MG63 (cell line): ENCODE results near the gene SLC6A11. TPM values are rescaled to one million over a fixed set of nuclear protein-coding genes. Genes with fewer than 3 reads are reported as not detected.
A peak's percentile ranks its signal among the peaks of the same experiment; 100 is the strongest.

Source experiments
- DNase-seq: peaks from one replicate; pipeline ENCODE4 v3.0.0-alpha.2; 2020
- H3K27me3 ChIP-seq: fragments of 250-450 bp; sonication (Bioruptor Pico); 2 replicates; pipeline ENCODE4 v1.5.1; 2020; ENCODE audit warnings: mild to moderate bottlenecking, moderate library complexity
- H3K36me3 ChIP-seq: fragments of 250-450 bp; sonication (Bioruptor Pico); 2 replicates; pipeline ENCODE4 v1.5.1; 2020; ENCODE audit warnings: mild to moderate bottlenecking, moderate library complexity
- H3K4me3 ChIP-seq: fragments of 250-450 bp; sonication (Bioruptor Pico); 2 replicates; pipeline ENCODE4 v1.5.1; 2020; ENCODE audit warnings: mild to moderate bottlenecking, moderate library complexity
- H3K9me3 ChIP-seq: fragments of 250-450 bp; sonication (Bioruptor Pico); 2 replicates; pipeline ENCODE4 v1.5.1; 2020; ENCODE audit warnings: mild to moderate bottlenecking, moderate library complexity
- total RNA-seq: library from RNA; depleted of rRNA; stranded (reverse); fragments of >200 nt; shearing (Covaris generic); gene quantifications from 2 replicates; pipeline ENCODE4 v1.2.3, GENCODE V29; 2014; ENCODE audit warnings: low replicate concordance

SLC6A11 gene
- total RNA-seq, 1 experiment from 2014 or later: 0.95 TPM

DNA sequence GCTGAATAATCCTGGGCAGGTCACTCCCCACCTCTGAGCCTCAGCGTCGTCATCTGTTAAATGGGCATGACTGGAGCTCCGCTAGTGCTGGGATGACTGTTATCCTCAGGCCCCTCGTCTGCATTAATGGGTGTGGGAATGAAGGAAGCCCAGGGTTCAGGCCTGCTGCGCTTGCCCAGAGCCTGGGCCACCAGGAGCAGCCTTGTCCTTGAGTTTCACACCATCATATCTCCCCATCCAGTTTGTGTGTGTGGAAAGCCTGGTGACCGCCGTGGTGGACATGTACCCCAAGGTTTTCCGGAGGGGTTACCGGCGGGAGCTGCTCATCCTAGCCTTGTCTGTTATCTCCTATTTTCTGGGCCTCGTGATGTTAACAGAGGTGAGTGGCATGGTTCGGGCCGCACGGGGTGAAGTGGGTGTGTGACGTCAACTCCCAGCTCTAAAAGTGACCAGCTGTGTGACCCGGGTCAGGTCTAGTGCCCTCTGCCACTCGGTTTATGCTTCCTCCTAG, 113.0 kb downstream of the SLC6A11 start:
- Histone ChIP-seq H3K9me3 (no peaks in the 10 kb centered on the region), H3K27me3 (no peaks in the 10 kb centered on the region), H3K36me3 (no peaks in the 10 kb centered on the region), H3K4me3 (no peak overlapping the region)
- no peak for DNase-seq

- Histone ChIP-seq H3K9me3 (no peaks in the 10 kb centered on the region), H3K4me3 (no peak overlapping the region), H3K27me3 (no peaks in the 10 kb centered on the region), H3K36me3 (no peaks in the 10 kb centered on the region)
- DNase-seq: no peak
Measured at GRCh38 chr3:10929978-10930665, 114.1 kb downstream of the SLC6A11 start.

DNA sequence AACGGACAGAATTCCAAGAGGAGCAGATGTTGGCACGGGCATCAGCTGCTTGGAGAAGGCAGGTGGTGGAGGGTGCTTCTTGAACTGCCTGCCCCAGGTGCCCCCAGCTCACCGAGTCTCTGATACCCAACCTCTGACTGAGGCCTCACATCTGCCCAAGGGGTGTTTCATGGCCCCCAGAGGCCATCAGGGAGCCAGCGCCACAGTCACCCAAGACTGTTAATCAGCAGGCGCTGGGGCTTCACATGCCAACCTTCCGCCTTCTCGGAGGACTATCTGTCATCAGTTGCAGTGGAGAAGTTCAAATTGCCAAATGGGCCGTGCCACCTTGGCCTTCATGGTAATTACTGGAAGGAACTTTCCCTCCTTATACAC, 114.6 kb downstream of the SLC6A11 start:
- H3K27me3 ChIP-seq: no peaks in the 10 kb centered on the region
- H3K9me3 ChIP-seq: no peaks in the 10 kb centered on the region

DNA sequence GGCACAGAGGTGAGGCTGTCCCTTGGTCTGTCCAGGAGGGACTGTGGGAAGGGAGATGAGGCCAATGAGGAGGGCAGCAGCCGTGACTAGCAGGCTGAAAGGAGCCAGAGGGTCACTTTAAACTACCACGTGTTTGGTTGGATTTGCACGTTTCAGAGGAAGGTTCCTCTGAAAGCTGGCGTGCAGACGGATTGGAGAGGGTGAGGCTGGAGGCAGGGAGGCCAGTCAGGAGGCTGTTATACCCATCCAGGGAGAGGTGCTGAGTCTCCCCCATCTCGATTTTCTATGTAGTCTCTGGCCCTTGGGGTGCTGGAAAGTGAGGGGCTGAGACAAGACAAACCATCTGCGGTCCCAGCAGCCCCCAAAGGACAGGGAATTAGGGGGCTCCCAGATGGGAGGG, 116.6 kb downstream of the SLC6A11 start:
- DNase-seq: no peak
- Histone ChIP-seq H3K27me3 (no peaks in the 10 kb centered on the region), H3K4me3 (no peak overlapping the region), H3K36me3 (no peaks in the 10 kb centered on the region), H3K9me3 (no peaks in the 10 kb centered on the region)

More for the DNA sequence above, 114.6 kb downstream of the SLC6A11 start:
- DNase-seq: no peak
- H3K4me3 ChIP-seq: no peak overlapping the region
- no peaks in the 10 kb centered on the region for H3K36me3 ChIP-seq

- no peak for DNase-seq
- Histone ChIP-seq H3K27me3 (no peaks in the 10 kb centered on the region), H3K36me3 (no peaks in the 10 kb centered on the region), H3K9me3 (no peaks in the 10 kb centered on the region), H3K4me3 (no peak overlapping the region)
Measured at GRCh38 chr3:10933021-10933420, 117.0 kb downstream of the SLC6A11 start.

GRCh38 chr3:10933470-10933804, 117.4 kb downstream of the SLC6A11 start:
- H3K27me3 ChIP-seq: no peaks in the 10 kb centered on the region
- H3K36me3 ChIP-seq: no peaks in the 10 kb centered on the region
- no peaks in the 10 kb centered on the region for H3K9me3 ChIP-seq
- H3K4me3 ChIP-seq: no peak overlapping the region
- no peak for DNase-seq

DNA sequence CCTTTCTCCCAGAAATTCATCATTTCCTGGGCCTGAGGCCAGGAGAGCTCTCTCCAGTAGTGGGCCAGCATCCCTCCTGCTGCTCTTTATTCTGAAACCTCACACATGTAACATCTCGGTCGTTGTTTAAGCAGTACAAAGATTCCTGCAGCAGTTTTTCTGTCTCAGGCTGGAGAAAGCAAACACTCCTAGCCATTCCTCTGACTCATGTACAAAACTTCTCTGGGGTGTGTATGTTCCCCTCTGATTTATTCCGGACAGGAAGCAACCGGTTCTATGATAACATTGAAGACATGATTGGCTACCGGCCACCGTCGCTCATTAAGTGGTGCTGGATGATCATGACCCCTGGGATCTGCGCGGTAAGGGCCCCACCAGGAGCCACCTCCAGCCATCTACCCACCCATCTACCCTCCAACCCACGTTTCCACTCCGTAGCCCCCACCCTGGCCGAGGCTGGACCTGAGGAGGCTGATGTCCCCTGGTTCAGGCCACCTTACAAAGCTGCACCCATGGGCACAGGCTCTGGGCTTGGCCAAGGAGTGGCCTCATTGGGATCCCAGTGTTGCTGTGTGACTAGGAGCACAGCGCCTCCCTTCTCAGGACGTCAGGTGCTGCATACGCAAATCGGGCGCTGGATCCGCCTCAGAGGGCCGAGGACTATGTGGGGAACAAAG, 117.9 kb downstream of the SLC6A11 start:
- Histone ChIP-seq H3K9me3 (no peaks in the 10 kb centered on the region), H3K27me3 (no peaks in the 10 kb centered on the region), H3K4me3 (no peak overlapping the region), H3K36me3 (no peaks in the 10 kb centered on the region)
- DNase-seq: peak; percentile 67

DNA sequence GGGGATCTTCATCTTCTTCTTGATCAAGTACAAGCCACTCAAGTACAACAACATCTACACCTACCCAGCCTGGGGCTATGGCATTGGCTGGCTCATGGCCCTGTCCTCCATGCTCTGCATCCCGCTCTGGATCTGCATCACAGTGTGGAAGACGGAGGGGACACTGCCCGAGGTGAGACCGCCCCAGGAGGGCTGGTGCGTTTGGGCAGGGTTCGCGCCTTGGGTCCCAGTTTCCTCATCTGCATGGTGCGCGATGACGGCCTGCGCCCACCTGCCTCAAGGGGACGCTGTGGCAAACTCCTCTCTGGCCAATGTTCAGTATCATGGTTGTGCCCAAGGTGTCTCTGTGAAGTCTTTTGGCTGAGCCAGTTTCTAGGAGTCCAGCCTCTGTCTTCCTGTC, 119.0 kb downstream of the SLC6A11 start:
- H3K27me3 ChIP-seq: no peaks in the 10 kb centered on the region
- H3K9me3 ChIP-seq: no peaks in the 10 kb centered on the region
- no peak for DNase-seq
- no peaks in the 10 kb centered on the region for H3K36me3 ChIP-seq
- no peak overlapping the region for H3K4me3 ChIP-seq

GRCh38 chr3:10935846-10936631, 120.0 kb downstream of the SLC6A11 start:
- Histone ChIP-seq H3K36me3 (no peaks in the 10 kb centered on the region), H3K9me3 (no peaks in the 10 kb centered on the region), H3K4me3 (no peak overlapping the region), H3K27me3 (no peaks in the 10 kb centered on the region)
- DNase-seq: no peak

DNA sequence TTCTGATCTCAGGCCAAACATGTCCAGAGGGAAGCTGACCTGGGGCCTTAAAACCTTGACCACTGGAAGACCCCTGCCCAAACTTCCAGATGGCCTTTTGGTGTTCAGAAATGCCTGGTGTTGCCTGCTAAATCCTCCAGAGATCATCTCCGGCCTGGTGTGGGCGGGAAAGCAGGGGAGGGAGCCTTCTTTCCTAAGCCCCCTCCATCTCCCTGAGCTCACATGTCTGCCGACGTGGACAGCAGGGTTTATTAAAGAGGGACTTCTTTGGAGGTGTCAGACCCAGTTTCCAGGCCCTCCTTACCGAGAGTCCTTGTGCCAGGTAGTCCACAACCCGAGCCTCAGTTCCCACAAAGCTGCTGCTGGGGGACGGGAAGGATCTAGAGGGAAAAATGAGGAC, 120.7 kb downstream of the SLC6A11 start:
- H3K9me3 ChIP-seq: no peaks in the 10 kb centered on the region
- no peak for DNase-seq
- H3K4me3 ChIP-seq: no peak overlapping the region
- H3K27me3 ChIP-seq: no peaks in the 10 kb centered on the region
- H3K36me3 ChIP-seq: no peaks in the 10 kb centered on the region

DNA sequence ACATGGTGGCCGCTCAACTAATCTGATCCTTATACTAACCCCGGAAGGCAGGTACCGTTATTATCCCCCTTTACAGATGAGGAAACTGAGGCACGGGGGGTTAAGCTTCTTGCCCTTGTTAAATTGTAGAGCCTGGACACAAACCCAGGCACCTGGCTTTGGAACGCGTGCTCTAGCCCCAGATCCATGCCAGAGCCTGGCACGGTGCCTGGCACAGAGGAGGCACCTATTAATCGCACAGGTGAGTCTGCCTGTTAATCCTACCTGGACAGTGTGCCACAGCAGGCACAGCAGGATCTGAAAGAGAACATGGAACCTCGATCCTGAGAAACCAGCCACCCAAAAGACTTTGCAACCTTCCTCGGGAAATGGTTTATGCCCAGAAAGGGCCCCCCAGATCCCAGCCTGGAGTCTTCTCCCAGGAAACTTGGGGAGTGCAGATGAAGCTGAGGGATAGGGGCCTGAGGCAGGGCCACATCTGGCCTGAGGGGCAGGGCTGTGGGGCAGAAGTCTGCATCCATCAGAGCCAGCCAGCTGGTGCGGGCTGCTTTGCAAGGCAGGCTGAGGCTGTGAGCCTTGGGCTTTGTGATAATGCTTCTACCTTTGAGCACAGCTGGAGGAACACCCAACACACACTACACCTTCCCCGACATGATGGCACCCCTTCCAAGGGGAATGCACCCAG, 121.3 kb downstream of the SLC6A11 start:
- no peak for DNase-seq
- Histone ChIP-seq H3K27me3 (no peaks in the 10 kb centered on the region), H3K36me3 (no peaks in the 10 kb centered on the region), H3K9me3 (0 out of 2 replicates have a peak, but pooled peaks cover 2% of the 10 kb centered on the region), H3K4me3 (no peak overlapping the region)

DNA sequence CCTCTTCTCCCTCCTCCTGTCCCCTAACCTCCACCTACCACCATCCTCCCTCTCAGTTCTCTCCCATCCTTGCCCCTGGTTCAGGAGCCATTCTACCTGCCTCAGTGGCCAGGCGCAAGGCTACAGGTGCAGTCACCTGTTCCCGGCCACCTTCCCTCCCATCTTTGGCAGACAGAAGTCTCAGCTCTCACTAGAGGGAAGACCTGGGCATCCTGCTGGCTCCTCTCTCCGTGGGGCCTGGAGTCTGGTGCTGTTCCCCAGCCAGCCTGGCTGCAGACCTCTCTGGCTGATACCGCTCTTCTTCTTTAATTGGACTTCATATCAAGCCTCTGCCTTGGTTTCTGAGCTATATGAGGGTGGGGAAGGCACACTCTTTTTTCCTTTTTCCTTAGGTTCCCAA, 123.5 kb downstream of the SLC6A11 start:
- H3K9me3 ChIP-seq: 0 out of 2 replicates have a peak, but pooled peaks cover 2% of the 10 kb centered on the region
- no peaks in the 10 kb centered on the region for H3K27me3 ChIP-seq
- H3K36me3 ChIP-seq: no peaks in the 10 kb centered on the region
- no peak for DNase-seq
- no peak overlapping the region for H3K4me3 ChIP-seq

DNA sequence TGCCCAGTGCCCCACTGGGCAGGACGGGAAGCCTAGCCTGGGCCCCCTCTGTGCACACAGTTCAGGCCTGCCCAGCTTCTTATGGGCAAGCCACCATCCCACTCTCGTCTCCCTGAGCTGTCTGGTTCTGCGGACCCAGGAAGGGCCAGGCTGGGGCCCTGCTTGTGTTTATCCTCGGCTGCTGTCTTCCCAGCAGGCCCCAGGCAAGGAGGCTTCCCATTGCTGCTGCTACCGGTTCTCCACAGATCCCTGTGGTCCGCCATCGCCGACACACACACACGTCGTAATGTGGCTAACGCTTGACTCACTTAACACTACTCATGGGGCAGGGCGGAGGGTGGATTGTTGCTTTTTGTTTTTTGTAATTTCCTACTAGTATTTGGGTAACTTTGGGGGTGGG, 124.1 kb downstream of the SLC6A11 start:
- H3K4me3 ChIP-seq: no peak overlapping the region
- H3K36me3 ChIP-seq: no peaks in the 10 kb centered on the region
- no peaks in the 10 kb centered on the region for H3K27me3 ChIP-seq
- no peak for DNase-seq
- 0 out of 2 replicates have a peak, but pooled peaks cover 2% of the 10 kb centered on the region for H3K9me3 ChIP-seq

DNA sequence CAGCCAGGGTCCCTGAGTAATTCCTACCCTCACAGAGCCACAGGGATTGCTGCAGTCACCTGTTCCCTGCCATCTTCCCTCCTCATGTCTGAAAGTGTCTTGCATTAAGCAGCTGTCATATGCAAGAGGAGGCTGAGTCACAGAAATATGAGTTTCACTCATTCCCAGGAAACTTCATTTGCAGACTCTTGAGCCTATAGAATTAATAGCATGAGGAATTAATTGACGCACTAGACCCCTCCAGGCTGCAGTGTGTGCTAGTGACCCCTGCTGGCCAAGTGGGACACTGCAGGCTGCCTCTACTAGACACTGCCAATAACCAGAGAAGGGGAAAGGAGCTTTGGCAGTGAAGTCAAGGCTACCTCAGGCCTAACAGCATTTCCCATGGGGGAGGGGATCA, 125.9 kb downstream of the SLC6A11 start:
- no peak for DNase-seq
- no peaks in the 10 kb centered on the region for H3K36me3 ChIP-seq
- H3K9me3 ChIP-seq: 0 out of 2 replicates have a peak, but pooled peaks cover 2% of the 10 kb centered on the region
- H3K27me3 ChIP-seq: no peaks in the 10 kb centered on the region
- H3K4me3 ChIP-seq: no peak overlapping the region

DNA sequence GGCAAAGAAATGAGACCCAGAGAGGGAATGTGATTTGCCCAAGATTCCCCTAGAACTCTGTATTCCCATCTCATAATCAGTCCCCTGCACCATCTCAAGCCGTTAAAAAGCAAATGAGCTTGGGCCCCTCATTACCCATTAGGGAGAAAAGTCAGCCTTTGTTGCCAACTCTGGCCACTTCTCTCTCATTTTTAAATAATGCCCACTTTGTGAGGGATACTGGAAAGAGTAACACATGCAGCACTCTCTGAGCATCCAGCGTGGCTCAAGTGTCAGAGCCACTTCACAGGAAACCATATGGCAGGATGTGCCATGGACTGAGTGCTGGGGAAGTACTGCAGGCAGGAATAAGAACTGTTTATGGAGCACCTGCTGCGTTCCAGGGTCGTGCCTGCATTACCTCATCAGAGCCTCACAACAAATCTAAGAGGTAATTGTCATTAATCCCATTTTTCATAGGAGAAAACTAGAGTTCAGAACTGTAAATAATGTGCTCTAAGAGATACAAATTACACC, 126.7 kb downstream of the SLC6A11 start:
- no peaks in the 10 kb centered on the region for H3K27me3 ChIP-seq
- H3K4me3 ChIP-seq: no peak overlapping the region
- H3K36me3 ChIP-seq: no peaks in the 10 kb centered on the region
- 0 out of 2 replicates have a peak, but pooled peaks cover 2% of the 10 kb centered on the region for H3K9me3 ChIP-seq
- no peak for DNase-seq

- Histone ChIP-seq H3K27me3 (no peaks in the 10 kb centered on the region), H3K36me3 (no peaks in the 10 kb centered on the region), H3K9me3 (0 out of 2 replicates have a peak, but pooled peaks cover 2% of the 10 kb centered on the region), H3K4me3 (no peak overlapping the region)
- DNase-seq: no peak
Measured at GRCh38 chr3:10944866-10945265, 128.8 kb downstream of the SLC6A11 start.
